ENCODE results near the gene LIPA.
"Not testable (repeated sequence)": the region's sequence is repeated elsewhere in the genome, so short reads cannot be mapped to it uniquely, and the experiment has no call there.

LIPA gene

DNA sequence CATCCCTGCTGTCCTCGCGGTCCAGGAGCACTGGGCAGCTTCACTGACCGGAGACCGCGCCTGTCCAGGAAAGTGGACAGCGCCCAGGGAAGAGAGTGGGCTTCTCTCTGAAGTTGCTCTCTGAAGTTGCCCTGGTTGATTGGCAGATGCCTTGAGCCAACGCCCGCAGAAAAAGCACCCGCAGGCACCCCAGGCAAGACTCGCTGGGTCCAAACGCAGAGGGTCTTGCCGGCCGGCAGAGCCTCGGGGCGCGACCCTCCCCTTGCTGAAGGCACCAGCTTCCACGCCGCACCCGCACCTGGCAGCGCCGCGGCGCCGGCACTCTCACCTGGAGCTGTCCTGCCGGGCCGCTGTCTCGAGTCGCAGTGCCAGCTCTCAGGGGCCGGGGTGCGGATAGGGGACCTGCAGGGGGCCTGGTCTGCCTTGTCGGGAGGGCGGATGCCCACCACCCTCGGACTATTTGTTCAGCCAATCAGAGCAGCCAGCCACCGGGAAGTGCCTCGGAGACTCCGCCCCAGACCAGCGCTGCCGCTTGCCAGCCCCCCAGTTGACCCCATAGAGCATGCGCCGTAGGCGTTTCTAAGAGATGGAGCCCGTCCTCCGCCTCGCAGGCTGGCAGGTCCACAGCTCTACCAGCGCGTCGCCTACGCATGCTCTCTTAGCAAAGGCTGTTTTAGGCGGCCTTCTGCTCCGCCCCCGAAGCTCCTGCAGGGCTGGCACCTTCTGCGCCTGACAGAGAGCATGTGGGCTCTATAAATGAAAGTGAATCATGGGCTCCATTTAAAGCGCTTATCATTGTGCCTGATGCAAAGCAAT is at the start of gene LIPA:
Gene LIPA, minus strand, starts transcription at position 367 of the 816 bp plus-strand sequence. CDS start 4,127 bp downstream, outside the sequence.
- DNase-seq (ENCODE audit: low read depth), result peak; percentile 88

DNA sequence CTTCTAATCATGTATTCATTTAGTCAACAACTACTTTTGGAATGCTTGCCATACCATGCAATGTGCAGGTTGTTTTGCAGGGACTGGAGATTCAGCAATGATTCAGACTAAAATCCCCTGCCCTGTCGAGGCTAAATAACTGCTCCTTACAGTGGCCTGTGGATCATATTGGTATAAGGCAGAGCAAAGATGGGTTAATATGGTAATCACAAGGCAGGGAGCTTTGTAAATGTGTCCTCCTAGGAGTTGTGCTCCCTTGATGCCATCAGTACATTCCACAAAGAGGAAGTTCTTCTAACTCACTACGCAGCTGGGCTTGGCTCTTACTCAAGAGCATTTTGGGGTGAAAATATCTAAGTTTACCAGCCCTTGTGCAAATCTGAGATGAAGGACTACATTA is 49.7 kb upstream of the LIPA start:
- DNase-seq (ENCODE audit: low read depth), result no peak

DNA sequence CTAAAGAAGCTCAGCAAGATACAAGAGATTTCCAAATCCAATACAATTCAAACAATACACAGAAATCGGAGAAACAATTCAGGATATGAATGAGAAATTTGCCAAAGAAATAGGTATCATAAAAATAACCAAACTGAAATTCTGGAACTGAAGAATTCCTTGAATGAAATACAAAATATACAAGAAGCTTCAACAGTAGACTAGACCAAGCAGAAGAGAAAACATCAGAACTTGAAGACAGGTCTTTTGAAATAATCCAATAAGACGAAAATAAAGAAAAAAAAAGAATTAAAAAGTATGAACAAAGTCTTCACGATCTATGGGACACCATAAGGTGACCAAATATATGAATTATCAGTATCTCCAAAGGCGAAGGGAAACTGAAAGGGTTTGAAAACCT is 47.5 kb upstream of the LIPA start:
- DNase-seq (ENCODE audit: low read depth), result no peak

DNA sequence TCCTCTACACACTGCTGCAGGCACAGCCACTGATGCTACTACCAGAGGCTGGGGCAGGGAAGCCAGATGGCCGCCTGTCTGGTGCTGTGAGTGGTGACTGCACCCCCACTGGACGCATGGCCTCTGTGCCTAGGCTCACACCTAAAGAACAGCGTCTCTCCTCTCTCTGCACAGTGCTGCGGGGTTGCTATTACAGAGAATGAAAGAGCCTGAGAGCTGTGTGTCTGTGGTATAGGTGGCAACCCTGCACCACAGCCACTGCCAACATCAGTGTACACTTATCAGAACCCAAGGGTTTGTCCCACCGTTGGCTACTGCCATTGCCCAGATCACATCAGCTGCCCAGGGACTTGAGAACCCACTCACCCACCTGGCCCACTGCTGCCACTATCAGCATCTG is 46.2 kb upstream of the LIPA start:
- DNase-seq (ENCODE audit: low read depth), result no peak

DNA sequence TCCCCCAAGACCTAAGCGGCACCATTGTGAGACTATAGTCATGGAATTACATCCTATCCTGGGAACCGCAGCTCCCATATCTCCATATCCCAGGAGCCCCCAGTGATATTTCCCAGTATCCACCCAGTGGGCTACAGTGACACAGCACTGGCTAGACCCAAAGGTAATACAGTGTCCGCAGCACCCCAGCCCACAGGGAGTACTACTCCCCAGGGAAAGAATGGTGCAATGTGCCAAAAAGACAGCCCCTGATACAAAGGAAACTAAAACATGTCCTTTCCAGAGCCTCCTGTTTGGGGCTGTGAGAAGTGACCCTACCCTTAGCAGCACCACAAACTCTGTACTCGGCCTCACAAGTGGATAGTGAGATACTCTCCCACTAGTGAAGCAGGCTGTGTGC is 45.8 kb upstream of the LIPA start:
- DNase-seq (ENCODE audit: low read depth), result no peak

DNA sequence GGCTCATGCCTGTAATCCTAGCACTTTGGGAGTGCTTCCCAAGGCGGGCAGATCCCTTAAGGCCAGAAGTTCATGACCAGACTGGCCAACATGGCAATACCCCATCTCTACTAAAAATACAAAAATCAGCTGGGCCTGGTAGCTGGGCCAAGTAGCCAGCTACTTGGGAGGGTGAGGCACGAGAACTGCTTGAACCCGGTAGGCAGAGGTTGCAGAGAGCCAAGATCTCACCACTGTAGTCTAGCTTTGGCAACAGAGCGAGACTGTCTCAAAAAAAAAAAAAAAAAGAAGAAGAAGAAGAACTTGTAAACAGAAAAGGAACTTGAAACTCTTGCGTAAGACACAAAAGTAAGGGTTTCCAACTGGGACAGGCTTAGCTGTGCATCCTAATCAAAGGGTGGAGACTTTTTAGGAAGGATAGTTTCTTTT is 44.7 kb upstream of the LIPA start:
- DNase-seq (ENCODE audit: low read depth), result no peak

DNA sequence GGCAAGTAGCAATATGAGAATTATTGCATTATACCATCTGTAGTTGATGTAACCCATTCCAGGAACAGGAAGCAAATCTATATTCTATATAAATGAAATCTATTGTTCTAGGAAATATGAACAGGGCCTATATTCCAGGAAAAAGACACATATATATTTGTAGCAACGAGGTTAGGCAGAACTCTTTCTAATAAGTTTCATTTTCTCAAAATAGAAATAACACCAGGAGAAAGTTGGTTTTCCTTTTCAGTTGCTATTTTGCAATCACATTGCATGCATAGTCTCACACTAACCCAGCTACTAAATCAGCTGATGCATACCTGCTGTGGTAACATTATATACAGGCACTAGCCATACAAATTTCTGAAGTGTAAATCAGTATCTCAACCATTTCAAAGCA is 44.0 kb upstream of the LIPA start:
- no peak for DNase-seq (ENCODE audit: low read depth)

DNA sequence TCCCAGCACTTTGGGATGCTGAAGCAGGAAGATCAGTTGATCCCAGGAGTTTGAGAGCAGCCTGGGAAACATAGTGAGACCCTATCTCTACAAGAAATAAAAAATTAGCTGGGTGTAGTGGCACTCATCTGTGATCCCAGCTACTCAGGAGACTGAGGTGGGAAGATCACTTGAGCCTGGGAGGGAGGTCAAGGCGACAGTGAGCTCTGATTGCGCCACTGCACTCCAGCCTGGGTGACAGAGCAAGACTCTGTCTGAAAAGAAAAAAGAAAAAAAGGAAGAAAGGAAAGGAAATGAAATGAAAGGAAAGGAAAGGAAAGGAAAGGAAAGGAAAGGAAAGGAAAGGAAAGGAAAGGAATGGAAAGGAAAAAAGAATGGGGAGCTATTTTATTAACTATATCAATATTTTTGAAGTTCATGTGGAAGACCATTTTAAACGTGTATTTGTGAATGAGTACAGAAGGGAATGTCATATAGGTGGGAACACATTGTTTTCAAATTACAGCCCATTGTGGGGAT is 43.2 kb upstream of the LIPA start:
- DNase-seq (ENCODE audit: low read depth), result no peak

DNA sequence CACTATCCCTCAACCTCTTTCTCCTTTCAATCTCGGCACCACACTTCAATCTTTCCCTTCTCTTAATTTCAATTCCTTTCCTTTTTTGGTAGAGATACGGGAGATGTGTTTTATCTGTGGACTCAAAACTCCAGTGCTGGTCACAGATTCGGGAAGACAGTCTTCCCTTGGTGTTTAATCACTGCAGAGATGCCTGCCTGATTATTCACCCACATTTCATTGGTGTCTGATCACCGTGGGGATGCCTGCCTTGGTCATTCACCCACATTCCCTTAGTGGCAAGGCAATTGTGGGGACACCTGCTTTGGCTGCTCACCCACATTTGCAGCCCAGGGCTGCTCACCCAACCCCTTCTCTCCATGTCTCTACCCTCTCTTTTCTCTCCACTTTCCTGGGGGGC is 33.7 kb upstream of the LIPA start:
- not testable (repeated sequence) for DNase-seq (ENCODE audit: low read depth)

DNA sequence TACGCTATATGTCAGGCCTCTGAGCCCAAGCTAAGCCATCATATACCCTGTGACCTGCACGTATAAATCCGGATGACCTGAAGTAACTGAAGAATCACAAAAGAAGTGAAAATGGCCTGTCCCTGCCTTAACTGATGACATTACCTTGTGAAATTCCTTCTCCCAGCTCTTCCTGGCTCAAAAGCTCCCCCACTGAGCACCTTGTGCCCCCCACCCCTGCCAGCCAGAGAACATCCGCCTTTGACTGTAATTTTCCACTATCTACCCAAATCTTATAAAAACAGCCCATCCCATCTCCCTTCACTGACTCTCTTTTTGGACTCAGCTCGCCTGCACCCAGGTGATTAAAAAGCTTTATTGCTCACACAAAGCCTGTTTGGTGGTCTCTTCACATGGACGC is 33.1 kb upstream of the LIPA start:
- DNase-seq (ENCODE audit: low read depth), result not testable (repeated sequence)

DNA sequence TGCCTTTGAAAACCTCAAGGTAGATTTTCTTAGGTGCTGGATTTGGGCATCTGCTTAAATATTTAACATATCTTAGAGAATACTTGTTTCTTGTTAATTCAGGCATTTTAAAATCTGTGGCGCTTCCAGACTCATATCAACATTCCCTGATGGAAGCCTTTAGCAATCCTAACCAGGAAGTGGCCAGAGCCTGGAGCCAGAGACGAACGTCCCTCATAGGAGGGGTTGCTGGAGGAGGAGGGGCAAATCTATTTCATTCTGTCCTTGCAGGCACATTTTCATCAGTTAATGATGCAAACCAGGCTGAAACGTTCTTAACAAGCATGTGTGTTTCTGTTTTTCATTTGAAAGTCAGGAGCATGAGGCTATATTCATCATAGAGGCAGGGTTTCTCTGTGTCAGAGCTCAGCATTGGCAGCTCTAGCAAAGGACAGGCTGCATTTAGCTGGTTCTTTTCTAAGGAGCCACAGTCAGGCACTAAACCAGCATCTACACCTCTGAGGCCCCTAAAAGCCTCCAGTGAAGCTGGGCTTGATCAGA is 32.4 kb upstream of the LIPA start:
- no peak for DNase-seq (ENCODE audit: low read depth)

DNA sequence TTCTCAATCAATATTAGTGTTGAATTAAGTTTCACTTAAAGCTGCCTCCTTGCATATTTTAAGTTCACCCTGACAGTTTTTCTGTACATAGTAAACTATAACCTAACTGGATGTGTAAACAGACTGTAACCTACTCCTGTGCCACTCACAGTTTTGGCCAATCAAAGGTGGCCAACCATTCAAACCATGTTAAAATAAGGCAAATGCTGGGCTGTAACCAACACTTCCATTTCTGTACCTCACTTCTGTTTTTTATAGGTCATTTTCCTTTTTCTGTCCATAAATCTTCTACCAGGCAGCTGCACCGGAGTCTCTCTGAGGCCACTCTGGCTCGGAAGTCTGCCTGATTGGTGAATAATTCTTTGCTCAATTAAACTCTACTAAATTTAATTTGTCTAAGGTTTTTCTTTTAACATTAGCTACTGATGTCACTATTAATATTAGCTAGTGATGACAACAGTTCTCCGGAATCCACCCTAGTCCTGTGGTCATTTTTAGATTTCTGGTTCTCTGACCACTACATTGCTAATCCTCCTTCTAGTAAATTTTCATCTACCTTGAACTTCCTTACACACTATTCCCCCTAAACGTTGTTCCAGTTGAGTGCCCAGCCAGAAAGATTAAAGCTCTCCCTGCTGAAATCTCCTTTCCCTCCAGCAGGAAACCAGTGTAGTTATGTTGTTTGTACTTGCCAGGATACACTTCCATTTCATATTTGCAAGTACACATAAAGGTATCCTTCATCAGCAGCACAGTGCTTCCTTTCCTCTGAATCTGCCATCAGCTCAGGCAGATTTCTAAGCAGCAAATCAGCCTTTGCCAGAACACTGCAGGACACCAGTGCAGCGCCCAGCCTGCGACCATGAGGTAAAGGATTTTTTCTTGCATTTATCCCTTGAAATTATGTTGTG is 31.7 kb upstream of the LIPA start:
- no peak for DNase-seq (ENCODE audit: low read depth)

DNA sequence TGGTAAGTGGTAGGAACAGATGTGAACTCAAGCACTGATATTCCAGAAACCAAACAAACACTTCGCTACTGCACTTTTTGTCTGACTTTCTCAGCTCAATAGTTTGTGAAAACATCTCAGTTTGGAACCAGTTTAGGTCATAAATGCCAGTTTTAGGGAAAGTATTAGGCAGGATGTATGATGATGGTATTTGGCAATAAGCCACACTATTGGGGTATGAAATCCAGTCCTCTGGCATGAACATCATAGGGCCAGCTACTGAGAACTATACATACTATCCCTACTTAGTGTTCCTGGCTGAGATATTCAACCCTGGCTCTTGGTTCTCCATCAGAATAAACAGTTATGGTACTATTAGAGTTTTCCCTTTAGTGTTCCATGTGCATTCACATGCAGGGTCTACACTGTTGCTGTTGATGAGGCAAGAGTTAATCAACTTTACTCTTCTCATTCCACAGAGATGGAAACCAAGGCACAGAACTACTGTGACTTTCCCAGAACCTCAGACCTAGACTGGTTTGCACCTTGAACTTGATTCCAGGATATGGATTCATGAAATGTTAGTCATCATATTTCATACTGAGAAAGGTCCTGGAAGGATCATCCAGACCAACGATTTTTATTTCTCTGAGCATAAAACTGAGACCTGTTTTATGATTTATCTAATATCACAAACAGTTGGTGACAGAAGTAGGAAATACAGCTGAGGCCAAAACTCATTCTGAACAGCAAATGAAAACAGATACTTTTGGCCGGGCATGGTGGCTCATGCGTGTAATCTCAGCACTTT is 30.2 kb upstream of the LIPA start:
- no peak for DNase-seq (ENCODE audit: low read depth)

DNA sequence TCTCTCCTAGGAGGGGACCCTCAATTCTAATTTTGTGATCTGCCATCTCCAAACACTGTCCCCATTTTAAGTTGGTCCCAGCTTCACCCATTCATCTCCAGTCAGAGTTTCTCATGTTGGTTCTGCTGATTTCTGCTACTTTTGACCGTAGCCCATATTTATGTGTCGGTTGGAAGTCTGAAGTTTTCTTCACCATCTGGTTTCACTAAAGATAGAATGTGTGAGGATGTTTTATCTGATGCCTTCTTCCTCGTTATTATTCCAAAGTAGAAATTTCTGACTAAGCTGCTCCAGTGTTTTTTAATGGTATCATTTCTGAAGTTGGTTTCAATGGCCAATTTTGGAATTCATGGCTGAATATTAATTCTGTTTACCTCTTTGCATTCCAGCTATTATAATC is 28.9 kb upstream of the LIPA start:
- no peak for DNase-seq (ENCODE audit: low read depth)

DNA sequence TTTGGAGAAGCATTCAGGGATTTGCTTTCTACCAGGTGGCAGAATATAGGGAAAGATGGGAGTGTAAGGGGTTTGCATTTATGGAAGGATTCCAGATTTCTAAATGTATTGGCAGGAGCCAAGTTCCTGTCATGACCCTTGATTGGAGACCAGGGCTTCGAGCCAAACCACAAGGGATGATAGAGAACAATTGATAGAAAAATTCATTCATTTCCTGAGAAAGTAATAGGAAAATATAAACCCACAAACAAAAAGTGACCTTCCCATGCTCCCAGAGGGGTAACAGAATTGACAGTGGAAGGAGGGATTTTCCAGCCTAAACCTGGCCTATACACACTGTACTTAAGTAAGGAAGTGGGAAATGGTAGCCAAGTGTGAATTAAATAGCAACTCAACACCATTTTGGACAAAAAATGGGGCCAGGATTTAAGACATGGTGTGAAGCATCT is 27.9 kb upstream of the LIPA start:
- DNase-seq (ENCODE audit: low read depth), result no peak

DNA sequence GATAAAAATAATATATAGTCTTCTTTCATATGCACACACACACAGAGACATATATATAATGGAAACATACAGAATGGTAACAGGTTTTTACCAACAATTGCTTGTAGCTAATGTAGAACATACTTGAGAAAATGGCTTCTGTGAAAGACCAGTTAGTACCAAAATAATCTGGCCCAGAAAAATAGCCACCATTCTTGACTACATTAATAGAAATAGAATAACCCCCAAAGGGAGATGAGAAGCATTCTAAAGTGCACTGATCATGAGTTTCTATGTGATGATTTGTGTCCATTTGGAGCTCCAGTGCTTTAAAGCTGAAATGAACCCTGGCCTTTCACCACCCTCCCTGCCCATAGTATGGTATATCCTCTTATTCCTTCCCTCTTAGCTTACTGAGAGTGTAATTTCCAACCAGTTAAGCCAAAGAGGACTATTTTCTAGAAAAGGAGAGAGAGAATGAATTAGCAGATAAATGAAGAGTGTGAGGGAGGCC is 27.4 kb upstream of the LIPA start:
- no peak for DNase-seq (ENCODE audit: low read depth)

DNA sequence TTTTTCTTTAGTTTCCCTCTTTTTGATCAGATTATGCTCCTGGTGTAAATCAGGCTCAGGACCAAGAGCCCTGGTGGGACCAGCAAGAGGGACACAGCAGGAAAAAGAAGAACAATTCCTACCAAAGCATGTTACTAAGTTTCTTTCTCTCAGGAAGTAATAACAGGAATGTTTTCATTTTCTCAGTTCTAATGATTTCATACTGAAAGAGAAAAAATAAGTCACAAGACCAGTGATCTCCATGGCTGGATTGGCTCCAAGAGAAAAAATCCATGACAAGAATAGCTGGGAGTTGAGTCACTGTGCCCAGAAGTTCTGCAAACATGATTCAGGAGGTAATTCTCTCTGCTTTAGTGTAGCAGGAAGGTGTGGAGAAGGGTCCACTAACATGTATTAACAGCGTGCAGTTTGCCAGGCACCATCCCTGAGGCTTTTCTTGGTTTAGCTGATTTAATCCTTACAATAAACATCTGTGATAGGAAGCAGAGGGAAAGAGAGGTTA is 26.5 kb upstream of the LIPA start:
- DNase-seq (ENCODE audit: low read depth), result no peak

DNA sequence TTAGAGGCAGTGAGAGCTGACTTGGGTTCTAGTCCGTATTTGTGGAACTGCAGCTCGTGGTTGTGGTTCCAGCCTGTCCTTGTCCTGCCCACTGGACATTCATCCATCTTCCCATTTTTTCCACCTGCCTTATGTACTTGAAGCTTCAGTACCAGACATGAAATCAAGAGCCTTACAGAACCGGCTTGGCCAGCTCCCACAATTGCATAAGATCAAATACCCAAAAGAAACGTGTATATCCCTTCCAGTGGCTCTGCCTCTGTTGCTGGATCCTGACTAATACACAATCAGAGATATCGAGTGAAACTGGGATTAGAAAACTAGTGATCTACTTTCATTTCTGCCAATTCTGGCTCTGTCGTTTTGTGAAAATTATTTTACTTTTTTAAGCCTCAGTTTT is 23.8 kb upstream of the LIPA start:
- DNase-seq (ENCODE audit: low read depth), result no peak

DNA sequence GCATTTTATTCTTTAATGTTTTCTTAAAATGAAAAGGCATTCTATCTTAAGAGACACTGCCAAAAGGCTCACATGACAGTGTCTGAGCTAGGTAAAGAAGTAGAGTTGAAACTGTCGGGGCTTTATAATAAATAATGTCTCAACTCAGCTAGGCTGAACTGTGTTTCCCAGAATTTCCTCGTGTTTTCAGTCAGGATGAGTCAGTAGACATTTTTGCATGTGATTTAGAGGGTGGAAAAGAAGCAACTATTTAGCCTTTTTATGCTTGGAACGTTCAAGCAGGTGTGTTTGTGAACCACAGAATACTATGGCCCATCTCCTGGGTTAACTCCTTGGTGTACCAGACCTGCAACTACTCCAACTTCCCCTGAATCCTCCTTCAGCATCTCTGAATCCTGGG is 23.4 kb upstream of the LIPA start:
- no peak for DNase-seq (ENCODE audit: low read depth)

DNA sequence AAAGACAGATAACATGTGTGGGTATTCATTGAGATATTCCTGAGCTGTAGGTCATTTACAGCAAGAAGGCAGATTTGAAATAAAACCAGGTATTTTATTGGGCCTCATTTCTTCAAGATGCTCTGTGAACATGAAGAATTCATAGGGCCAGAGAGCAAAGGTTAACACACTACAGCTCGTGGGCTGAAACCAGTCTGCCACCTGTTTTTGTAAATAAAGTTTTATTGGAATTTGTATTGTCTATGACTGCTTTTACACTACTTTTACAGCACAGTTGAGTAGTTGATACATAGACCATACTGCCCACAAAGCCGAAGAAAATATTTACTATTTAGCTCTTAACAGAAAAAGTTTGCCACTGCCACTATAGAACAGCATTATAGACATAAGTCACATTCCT is 22.1 kb upstream of the LIPA start:
- DNase-seq (ENCODE audit: low read depth), result no peak

DNA sequence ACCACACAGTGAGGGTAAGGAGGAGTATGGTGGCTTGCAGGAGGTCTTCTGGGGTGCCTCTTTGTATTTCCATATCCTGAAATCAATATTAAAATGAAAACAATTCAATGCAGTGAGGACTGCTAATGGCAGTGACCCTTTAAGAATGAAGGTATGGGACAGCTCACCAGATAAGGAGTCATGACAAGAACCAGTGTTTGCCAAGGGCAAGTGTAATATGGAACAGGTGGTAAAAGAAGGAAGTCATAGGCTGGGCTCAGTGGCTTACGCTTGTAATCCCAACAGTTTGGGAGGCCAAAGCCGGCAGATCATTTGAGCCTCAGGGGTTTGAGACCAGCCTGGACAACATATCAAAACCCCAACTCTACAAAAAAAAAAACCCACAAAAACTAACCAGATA is 20.0 kb upstream of the LIPA start:
- DNase-seq (ENCODE audit: low read depth), result no peak

DNA sequence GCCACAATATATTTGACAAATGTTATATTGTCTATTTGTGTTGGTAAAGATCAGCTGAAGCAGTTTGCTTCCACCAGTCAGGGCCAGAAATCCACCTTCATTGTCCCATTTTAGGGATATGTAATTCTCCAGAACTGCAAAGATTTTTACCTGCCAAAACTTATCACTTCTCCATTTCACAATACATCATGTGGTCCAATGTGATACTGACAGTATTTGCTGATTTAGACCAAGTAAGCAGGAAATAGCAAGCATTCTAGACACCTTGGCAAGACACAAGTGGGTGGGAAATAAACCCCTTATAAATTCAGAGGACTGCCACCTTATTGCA is 18.5 kb upstream of the LIPA start:
- no peak for DNase-seq (ENCODE audit: low read depth)

Measured in activated T-cell treated with anti-CD3 and anti-CD28 coated beads for 1 hour (primary cell).